Stomach smooth muscle (tissue), 2 donors: ENCODE measurements around the gene BRIP1.
A peak's percentile ranks its signal among the peaks of the same experiment; 100 is the strongest.
"Not testable (repeated sequence)": the region's sequence is repeated elsewhere in the genome, so short reads cannot be mapped to it uniquely, and the experiment has no call there.

Source experiments
- H3K27ac ChIP-seq: one replicate; pipeline ENCODE4 v1.7.0; 2013; ENCODE audit warnings: mild to moderate bottlenecking, low read length, inconsistent platforms
- H3K27me3 ChIP-seq, 2 donors: one replicate each; pipeline ENCODE4 v1.7.0; 2013; ENCODE audit warnings: low read length in 2 of 2; ENCODE audit not compliant: insufficient read depth in 2 of 2, control insufficient read depth in 1 of 2
- H3K36me3 ChIP-seq, 2 donors: one replicate each; pipeline ENCODE4 v1.7.0; 2013; ENCODE audit warnings: low read length in 2 of 2; ENCODE audit not compliant: control insufficient read depth in 2 of 2, insufficient read depth in 2 of 2
- H3K4me1 ChIP-seq: one replicate; pipeline ENCODE4 v1.7.0; 2013; ENCODE audit warnings: low read length; ENCODE audit not compliant: control insufficient read depth, insufficient read depth
- H3K4me3 ChIP-seq, 2 donors: one replicate each; pipeline ENCODE4 v1.7.0; 2013; ENCODE audit warnings: low read length in 2 of 2
- H3K9ac ChIP-seq, 2 donors: one replicate each; pipeline ENCODE4 v1.7.0; 2013; ENCODE audit warnings: low read length in 2 of 2, mild to moderate bottlenecking in 1 of 2
- H3K9me3 ChIP-seq, 2 donors: one replicate each; pipeline ENCODE4 v1.7.0; 2013; ENCODE audit warnings: low read length in 2 of 2; ENCODE audit not compliant: control insufficient read depth in 2 of 2
- donor health status: healthy.
- donor health status: Pancreatic carcinoma.

BRIP1 gene

GRCh38 chr17:61862975-61863800, at the start of gene BRIP1:
Gene BRIP1 (minus strand): TSS chr17:61863528. CDS start chr17:61861539, 1,989 bp downstream.
- Histone ChIP-seq H3K27me3 (no peaks in the 10 kb centered on the region), H3K36me3 (peaks cover 0 to 2% of the 10 kb centered on the region in 2 donors), H3K4me3 (peak within 1 kb of the TSS; percentile 82), H3K4me1 (peaks cover 6% of the 10 kb centered on the region), H3K27ac (peak within 1 kb of the TSS; percentile 65), H3K9ac (peak within 1 kb of the TSS; percentile 58 to 80), H3K9me3 (no peaks in the 10 kb centered on the region)

- H3K36me3 ChIP-seq: peaks cover 19 to 36% of the 10 kb centered on the region in 2 donors
- H3K27ac ChIP-seq: no peak overlapping the region
- H3K27me3 ChIP-seq: no peaks in the 10 kb centered on the region
- no peaks in the 10 kb centered on the region for H3K9me3 ChIP-seq
- H3K4me1 ChIP-seq: no peaks in the 10 kb centered on the region
- no peak overlapping the region for H3K4me3 ChIP-seq
- H3K9ac ChIP-seq: no peak overlapping the region
Measured at GRCh38 chr17:61908292-61909037, 45.1 kb upstream of the BRIP1 start.

- Histone ChIP-seq H3K9ac (no peak overlapping the region), H3K27me3 (no peaks in the 10 kb centered on the region), H3K36me3 (peaks cover 22 to 36% of the 10 kb centered on the region in 2 donors), H3K4me1 (no peaks in the 10 kb centered on the region), H3K9me3 (no peaks in the 10 kb centered on the region), H3K4me3 (no peak overlapping the region), H3K27ac (no peak overlapping the region)
Measured at GRCh38 chr17:61907361-61907760, 44.0 kb upstream of the BRIP1 start.

- Histone ChIP-seq H3K9ac (no peak overlapping the region), H3K4me1 (no peaks in the 10 kb centered on the region), H3K27me3 (no peaks in the 10 kb centered on the region), H3K27ac (no peak overlapping the region), H3K36me3 (peaks cover 15 to 24% of the 10 kb centered on the region in 2 donors), H3K9me3 (no peaks in the 10 kb centered on the region), H3K4me3 (no peak overlapping the region)
Measured at GRCh38 chr17:61904094-61904710, 40.9 kb upstream of the BRIP1 start.

- no peaks in the 10 kb centered on the region for H3K27me3 ChIP-seq
- H3K9ac ChIP-seq: no peak overlapping the region
- no peak overlapping the region for H3K4me3 ChIP-seq
- H3K4me1 ChIP-seq: no peaks in the 10 kb centered on the region
- H3K27ac ChIP-seq: no peak overlapping the region
- peaks cover 16 to 19% of the 10 kb centered on the region in 2 donors for H3K36me3 ChIP-seq
- H3K9me3 ChIP-seq: no peaks in the 10 kb centered on the region
Measured at GRCh38 chr17:61903251-61903650, 39.9 kb upstream of the BRIP1 start.

GRCh38 chr17:61897548-61898180, 34.3 kb upstream of the BRIP1 start:
- H3K9me3 ChIP-seq: no peaks in the 10 kb centered on the region
- H3K4me3 ChIP-seq: no peak overlapping the region
- H3K9ac ChIP-seq: no peak overlapping the region
- no peaks in the 10 kb centered on the region for H3K4me1 ChIP-seq
- H3K36me3 ChIP-seq: peaks cover 5 to 16% of the 10 kb centered on the region in 2 donors
- H3K27ac ChIP-seq: no peak overlapping the region
- no peaks in the 10 kb centered on the region for H3K27me3 ChIP-seq

- no peak overlapping the region for H3K9ac ChIP-seq
- H3K27ac ChIP-seq: no peak overlapping the region
- H3K27me3 ChIP-seq: no peaks in the 10 kb centered on the region
- no peak overlapping the region for H3K4me3 ChIP-seq
- H3K9me3 ChIP-seq: no peaks in the 10 kb centered on the region
- H3K36me3 ChIP-seq: peaks cover 3 to 12% of the 10 kb centered on the region in 2 donors
- no peaks in the 10 kb centered on the region for H3K4me1 ChIP-seq
Measured at GRCh38 chr17:61895391-61895790, 32.1 kb upstream of the BRIP1 start.

- H3K9me3 ChIP-seq, H3K27ac ChIP-seq, H3K9ac ChIP-seq, H3K4me1 ChIP-seq, H3K4me3 ChIP-seq, H3K27me3 ChIP-seq: not testable (repeated sequence)
- peaks cover 6 to 10% of the 10 kb centered on the region in 2 donors for H3K36me3 ChIP-seq
Measured at GRCh38 chr17:61894310-61894709, 31.0 kb upstream of the BRIP1 start.

- peaks cover 9 to 10% of the 10 kb centered on the region in 2 donors for H3K36me3 ChIP-seq
- not testable (repeated sequence) for H3K9ac ChIP-seq, H3K27ac ChIP-seq, H3K27me3 ChIP-seq, H3K4me1 ChIP-seq, H3K9me3 ChIP-seq, H3K4me3 ChIP-seq
Measured at GRCh38 chr17:61887733-61888132, 24.4 kb upstream of the BRIP1 start.

GRCh38 chr17:61885865-61886264, 22.5 kb upstream of the BRIP1 start:
- peaks cover 9 to 13% of the 10 kb centered on the region in 2 donors for H3K36me3 ChIP-seq
- not testable (repeated sequence) for H3K4me3 ChIP-seq

More at GRCh38 chr17:61885865-61886264, 22.5 kb upstream of the BRIP1 start:
- H3K9me3 ChIP-seq, H3K4me1 ChIP-seq, H3K9ac ChIP-seq, H3K27ac ChIP-seq, H3K27me3 ChIP-seq: not testable (repeated sequence)
